Effector CD4-positive, alpha-beta T cell (primary cell): Measurements from ENCODE around the gene TFB1M.
"Not testable (repeated sequence)": the region's sequence is repeated elsewhere in the genome, so short reads cannot be mapped to it uniquely, and the experiment has no call there.

ENCODE experiments used
- DNase-seq: peaks from one replicate; pipeline ENCODE4 v3.0.0-alpha.2; 2020

The TFB1M gene

DNA sequence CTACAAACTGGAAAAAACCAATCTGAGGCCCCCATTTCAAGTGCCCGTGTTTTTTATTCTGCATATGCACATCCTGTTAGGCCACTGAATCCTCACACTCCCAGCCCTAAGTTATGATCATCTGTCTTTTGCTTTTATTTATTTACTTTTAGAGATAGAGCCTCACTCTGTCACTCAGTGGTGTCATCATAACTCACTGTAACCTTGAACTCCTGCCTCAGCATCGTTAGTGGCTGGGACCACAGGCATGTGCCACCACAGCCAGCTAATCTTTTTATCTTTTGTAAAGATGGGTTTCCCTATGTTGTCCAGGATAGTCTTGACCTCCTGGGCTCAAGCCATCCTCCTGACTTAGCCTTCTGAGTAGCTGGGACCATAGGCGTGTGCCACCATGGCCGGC lies 80.1 kb downstream of the TFB1M start:
- no peak for DNase-seq

DNA sequence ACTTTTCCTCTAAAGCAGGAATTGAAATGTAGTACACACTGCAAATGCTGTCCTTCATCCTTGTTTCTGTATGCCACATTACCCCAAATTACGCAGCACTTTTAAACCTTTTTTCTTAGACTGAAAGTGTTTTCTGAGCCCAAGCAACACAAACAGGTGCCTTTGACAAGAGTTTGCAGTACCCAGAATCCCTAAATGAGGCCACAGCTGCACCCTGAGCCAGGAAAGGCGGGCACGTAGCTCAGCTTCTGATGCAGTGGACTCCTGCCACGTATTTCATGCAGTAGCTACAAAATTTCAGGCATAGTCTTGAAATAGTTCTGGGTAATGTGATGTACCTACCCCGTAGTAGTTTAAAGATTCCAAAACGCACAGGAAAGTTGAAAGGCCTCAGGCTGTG lies 81.4 kb downstream of the TFB1M start:
- no peak for DNase-seq

DNA sequence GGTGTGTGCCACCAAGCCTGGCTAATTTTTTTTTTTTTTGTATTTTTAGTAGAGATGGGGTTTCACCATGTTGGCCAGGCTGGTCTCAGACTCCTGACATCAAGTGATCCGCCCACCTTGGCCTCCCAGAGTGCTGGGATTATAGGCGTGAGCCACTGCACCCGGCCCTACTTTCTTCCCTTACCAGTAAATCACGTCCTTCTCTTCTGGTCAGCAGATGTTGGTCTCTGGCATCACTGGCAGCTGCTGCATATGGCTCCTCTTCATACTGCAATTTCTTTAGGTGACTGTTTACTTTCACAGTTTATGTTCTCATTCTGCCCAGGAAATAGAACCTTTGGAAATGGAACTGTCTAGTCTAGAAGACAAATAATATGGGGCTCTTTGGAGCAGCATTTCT lies 83.3 kb downstream of the TFB1M start:
- DNase-seq = not testable (repeated sequence)

DNA sequence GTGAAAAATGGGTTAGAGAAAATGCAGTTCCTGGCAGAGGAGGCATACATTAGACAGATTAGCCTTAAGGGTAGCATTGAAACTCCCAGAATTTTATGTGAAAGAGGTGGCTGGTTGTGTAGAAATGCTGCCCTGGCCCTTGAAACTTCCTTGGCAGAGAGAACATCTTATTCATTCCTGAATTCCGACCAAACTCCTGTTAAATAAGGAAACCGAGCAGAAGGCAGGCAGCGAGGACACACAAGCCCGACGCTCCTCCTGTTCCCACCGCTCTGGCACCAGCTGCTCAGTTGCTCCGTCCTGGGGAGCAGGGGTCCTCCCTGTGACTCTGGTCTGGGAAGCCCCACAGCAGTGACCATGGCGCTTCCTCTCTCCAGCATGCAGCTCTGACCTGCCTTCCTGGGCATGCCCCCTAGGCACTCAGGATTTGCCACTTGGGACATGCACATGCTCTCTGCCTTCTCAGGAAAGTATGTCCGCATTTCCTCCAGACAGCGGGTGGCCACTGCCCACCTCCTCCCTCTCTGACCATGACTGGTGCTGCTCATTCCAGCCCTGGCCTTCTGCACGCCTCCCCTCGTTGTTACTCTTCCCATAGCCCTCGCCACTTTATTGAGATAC lies 85.6 kb downstream of the TFB1M start:
- DNase-seq = no peak

DNA sequence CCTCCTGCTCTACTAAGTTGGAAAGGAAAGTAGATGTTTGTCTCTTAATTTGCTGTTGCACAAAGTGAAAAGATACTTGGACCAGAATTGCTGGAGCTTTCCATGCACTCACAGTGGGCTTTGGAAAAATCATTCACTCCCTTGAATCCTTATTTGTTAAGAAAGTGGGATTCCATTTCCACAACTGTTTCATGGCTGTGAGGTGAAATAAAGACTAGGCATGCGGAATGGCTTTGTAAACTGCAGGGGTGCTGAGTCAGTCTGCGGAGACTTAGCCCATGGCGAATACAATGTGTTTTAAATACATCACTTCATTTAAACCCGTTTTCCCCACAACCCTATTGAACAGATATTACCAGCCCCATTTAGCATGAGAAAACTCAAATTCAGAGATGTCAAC lies 87.2 kb downstream of the TFB1M start:
- DNase-seq = no peak

DNA sequence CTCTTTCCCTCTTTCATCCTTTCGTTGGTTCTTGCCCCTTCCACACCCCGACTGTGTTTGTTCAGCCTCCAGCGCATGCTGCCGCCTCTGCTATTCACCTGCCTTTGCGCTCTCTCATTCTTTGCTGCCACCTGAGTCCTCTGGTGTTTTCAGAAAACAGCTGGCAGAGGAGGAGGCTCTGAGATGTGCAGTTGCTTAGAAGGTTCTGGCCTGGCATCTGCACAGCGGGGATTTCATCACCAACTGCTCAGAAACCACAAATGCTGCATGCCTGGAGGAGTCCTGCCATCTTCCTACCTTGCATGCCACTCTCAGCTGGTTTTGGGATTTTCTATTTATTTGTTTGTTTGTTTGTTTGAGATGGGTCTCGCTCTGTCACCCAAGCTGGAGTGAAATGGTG lies 89.7 kb downstream of the TFB1M start:
- no peak for DNase-seq

DNA sequence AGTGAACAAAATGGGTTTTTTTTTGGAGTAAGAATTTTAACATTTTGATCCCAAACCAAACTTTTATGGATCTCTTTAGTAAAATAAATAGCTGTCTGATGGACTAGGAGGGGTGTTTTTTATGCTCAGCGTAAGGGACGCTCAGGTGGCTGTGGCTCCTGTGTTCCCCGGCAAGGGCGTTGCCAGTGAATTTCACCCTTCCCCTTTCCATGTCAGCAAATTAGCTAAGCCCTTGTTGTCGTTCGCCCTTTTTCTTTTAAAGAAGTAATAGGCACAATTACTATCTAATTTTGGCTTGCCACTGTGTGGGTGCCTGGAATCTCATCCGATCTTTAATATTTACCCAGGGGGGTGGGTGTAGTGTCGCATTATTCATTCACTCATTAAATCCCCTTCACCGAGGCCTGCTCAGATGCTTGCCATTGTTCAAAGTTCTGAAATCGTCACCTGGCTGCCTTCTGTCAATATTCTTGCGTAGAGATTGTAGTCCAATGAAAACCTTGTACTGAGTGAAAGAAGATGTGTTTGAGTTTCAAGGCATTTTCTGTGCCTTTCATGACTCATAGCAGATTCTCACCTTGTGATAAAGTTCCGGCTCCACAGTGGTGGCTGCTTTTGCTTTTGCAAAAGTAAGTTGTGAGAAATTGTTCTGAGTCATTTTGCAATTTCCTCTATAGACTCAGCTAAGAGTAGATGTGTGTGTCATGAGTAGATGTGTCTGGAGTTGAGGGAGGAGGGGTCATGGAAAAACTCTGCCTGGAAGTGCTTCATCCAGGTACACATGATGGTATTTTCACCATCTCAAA lies 90.4 kb downstream of the TFB1M start:
- DNase-seq = no peak

DNA sequence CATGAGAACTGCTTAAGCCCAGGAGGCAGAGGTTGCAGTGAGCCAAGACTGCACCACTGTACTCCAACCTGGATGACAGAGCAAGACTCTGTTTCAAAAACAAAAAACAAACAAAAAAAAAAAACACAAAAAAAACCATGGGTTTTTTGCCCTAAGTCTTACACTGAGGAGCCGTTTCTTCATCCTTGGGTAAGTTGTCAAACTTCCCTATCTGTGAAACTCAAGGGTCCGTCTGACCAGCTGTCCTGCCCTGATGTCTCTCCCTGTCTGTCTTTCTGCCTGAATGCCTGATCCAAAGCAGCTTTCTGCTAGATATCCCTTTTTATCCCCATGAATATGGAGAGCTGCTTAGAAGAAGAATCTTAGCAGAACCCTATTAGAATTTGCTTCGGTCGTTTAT lies 91.8 kb downstream of the TFB1M start:
- no peak for DNase-seq

DNA sequence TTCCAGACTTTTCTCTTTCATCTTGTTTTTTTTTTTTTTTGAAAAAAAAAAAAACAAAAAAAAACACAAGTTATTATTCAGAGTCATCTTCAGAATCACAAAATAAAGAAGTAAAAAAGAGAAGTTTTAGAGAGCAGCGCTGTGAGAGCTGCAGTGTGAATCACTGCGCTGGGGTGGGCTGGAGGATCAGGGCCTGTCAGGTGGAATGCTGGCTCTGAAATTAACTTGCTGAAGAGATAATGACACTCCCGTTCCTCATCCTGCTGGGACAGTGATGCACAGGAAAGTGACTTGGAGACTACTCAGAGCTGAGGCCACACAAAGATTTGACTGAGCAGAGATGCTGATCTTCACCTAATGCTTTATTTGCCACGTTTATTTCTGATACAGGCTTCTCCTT lies 93.2 kb downstream of the TFB1M start:
- DNase-seq = no peak

DNA sequence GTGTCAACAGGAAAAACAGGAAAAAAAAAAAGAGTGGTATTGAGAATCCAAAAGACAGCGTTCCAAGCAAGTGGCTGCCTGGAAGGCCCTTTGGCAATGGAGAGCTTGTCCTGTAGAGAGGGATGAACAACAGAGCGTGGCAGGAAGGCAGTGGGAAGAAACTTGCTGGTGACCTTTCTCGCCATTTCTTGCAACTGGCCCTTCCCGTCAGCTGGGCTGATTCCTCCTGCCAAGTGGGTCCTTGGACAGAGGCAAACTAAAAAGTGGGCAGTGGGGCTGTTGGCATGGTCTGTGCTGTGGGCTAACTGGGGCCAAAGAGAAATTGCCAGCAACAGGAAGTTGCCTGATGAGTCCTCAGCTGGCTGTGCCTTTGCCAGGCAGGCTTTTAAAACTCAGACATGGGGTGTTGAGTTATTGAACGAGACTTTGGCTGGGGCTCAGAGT lies 94.4 kb downstream of the TFB1M start:
- DNase-seq = no peak

DNA sequence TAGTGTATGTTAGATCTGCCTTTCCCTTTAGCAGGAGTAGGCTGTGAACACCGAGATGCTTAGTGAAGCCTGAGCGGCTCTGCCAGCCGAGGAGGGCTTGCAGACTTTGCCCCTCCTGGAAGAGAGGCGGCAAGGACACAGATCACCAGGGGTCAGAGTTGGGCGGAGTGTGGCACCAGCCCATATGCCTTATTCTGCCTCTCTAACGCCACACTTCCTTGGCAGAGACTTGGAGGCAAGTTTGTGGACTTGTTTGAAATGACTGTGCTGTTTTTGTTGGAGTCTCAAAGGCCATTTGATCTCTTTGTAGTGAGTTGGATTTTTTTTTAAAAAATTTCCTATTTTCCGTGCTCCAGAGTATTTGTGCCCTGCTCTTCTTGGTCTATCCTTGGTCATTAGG lies 95.0 kb downstream of the TFB1M start:
- no peak for DNase-seq

DNA sequence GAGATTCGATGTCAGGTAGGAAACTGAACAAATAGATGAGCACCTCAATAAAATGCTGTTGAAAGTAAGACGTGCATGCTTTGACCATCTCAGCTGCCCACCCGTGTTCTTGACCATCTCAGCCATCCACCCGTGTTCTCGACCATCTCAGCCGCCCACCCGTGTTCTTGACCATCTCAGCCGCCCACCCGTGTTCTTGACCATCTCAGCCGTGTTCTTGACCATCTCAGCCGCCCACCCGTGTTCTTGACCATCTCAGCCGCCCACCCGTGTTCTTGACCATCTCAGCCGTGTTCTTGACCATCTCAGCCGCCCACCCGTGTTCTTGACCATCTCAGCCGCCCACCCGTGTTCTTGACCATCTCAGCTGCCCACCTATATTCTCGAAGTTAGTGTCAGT lies 95.6 kb downstream of the TFB1M start:
- DNase-seq = not testable (repeated sequence)

DNA sequence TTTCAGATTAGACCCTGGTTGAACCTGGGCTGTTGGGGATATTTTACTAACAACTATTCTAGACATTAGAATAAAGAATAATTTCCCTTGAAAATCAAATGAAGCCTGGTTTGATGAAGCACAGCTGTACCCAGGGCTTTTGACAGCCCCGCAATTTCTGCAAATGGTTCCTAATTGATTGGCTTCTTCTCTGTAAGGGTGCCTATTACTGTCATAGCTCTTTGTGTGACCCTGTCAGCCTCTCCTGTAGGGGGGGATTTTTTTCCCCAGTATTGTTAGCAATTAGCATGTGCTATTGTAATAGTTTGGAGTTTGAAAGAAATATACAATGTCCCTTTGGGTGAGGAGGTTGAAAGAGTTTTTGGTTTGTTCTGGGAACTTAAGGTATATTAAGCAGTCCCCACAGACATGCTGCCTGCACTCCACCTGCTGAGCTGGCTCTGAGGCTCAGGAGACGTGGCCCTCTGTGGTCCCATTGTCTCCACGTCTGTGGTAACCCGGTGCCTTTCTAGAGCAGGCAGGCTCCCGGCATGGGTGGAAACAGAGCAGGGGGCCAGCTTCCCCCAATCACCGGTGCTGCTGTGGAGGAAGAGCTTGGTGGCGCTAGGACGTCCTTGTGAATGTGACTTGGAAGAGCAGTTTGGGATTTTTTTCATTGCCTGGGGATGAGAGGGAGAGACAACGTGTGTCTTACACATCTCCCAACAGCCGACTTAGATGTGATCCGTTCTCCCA lies 97.8 kb downstream of the TFB1M start:
- DNase-seq = no peak

DNA sequence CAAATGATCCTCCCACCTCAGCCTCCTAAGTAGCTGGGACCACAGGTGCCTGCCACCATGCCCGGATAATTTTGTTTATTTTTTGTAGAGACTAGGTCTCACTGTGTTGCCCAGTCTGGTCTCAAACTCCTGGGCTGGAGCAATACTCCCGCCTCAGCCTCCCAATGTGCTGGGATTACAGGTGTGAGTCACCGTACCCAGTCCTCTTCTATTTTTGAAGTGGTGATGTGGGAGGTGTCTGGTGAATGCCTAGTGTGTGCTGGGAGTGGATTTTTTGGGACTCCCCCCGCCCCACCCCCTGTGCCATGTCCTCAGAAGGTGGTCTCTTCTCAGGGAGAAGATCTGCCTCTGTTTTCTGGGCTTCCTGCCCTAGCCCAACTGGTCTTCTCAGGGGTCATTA lies 98.4 kb downstream of the TFB1M start:
- DNase-seq = no peak

DNA sequence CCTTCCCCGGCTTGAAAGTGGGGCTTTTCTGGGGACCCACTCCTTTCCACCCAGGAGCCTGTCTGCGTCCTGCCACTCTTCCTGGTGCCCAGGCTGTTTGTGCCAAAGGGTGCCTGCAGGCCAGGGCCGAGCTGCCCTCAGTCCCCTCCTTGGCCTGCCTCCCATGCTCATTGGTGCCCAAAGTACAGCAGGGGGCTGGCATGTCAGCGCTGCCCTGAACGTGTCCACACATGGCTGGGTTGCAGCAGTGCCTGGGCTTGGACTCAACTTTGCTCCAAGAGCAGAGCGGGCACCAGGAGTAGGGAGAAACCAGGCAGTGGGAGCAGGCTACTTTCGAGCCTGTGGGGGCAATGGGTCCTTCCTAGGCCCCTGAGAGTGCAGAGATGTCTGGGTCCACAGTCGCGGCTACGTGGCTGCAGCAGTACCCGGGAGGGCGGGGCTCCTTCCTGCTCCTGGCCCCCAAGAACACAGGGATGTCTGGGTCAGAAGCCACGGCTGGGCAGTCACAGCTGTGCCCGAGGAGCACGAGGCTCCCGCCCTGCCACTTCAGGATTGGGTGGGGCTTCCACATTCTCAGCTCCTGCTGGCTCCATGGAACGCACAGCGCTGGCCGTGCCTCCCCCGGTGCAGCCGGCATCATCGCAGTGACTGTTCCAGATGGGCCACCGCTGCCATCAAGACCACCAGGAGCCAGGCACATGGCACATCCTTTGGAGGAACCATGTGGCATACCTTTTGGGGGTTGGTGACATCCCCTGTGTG lies 100.5 kb downstream of the TFB1M start:
- no peak for DNase-seq

DNA sequence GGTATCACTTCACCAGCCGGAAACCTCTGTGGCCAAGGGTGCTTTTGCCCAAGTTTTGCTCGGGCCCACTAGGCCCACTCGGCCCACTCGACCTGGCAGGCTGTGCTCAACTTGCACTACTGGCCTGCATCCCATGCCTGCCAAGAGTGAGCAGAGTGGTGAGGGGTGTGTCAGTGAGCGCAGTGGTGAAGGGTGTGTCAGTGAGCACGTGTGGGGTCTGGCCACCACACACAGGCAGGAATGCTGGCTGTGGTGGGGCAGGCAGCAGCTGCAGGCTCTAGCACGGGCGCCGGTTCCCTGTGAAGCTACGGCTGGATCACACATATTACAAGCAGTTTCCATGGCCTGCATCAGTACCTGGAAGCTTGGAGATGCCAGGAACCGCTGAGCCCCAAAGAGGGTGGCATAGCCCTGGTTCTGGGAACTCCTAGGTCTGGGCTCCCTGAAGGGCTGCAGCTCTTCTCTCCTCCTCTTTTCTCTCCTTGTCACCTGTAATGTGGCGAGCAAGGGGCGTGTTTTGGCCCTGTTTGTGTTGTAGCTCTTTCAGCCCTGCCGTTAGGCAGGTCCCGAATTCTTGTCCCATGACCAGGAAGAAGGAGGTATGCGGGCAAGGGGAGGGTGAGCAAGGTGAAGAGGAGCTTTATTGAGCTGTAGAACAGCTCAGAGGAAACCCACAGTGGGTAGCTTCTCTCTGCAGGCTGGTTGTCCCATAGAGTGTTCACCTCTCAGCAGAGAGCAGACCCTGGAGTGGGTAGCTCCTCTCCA lies 101.5 kb downstream of the TFB1M start:
- DNase-seq = no peak

DNA sequence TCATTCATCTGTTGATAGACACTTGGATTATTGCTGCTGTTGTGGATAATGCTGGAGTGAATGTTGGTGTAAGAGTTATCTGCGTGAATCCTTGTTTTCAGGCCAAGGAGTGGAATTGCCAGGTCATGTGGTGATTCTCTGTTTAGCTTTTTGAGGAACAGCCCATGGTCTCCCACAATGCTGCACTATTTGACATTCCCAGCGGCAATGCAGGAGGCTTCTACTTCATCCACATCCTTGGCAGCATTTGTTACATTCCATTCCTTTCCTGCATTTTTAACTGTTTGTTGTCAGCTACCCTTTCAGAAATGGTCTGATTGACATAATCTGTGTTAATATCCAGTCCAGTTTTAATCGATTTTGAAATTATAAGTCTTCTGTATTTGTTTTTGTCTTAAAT lies 102.2 kb downstream of the TFB1M start:
- DNase-seq = no peak

DNA sequence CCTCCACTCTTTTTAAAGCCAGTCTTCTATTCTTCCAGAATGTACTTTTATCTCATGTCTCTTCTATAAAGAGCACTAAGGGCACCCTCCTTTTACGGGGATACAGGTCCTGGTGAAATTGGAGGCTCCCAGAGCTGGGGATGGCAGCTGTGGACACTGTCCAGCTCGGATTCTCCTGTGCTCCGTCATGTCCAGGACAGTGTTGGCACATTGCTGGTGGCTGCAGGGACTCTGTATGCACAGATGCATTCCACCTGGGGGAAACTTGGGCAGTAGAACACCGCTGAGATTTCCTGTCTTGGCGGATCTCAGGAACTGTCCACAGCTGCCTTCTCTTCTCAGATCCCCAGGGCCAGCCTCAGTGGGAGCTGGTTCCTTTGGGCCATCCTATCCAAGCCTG lies 107.1 kb downstream of the TFB1M start:
- no peak for DNase-seq
